HepG2 (cell line): ENCODE data around the gene FAM131A. TPM values are rescaled to one million over a fixed set of nuclear protein-coding genes. Genes with fewer than 3 reads are reported as not detected.

ENCODE experiments used
- CAMTA2 ChIP-seq: sonication (generic); formaldehyde crosslinking; IDR thresholded peaks from 2 replicates; pipeline ENCODE4 v1.4.0; 2020; ENCODE audit warnings: mild to moderate bottlenecking, missing genetic modification reagents, borderline replicate concordance
- CERS6 ChIP-seq: sonication (generic); formaldehyde crosslinking; IDR thresholded peaks from 2 replicates; pipeline ENCODE4 v1.5.0; 2020; ENCODE audit warnings: missing genetic modification reagents
- DR1 ChIP-seq: sonication (generic); formaldehyde crosslinking; IDR thresholded peaks from 2 replicates; pipeline ENCODE4 v1.8.0; 2021; ENCODE audit warnings: mild to moderate bottlenecking, missing genetic modification reagents, inconsistent platforms
- IRX3 ChIP-seq: sonication (generic); formaldehyde crosslinking; IDR thresholded peaks from 2 replicates; pipeline ENCODE4 v1.8.1; 2023; ENCODE audit warnings: mild to moderate bottlenecking, low read depth, missing genetic modification reagents, borderline replicate concordance
- KAT8 ChIP-seq: IDR thresholded peaks from 2 replicates; pipeline ENCODE4 v1.6.1; 2016; ENCODE audit warnings: missing genetic modification reagents, missing compliant biosample characterization
- KLF16 ChIP-seq, 2 experiments: sonication (generic) in 1 of 2; formaldehyde crosslinking in 1 of 2; IDR thresholded peaks; 2 replicates each; pipeline versions ENCODE4 v1.6.1 to v1.8.0; 2016 to 2023; ENCODE audit warnings: missing genetic modification reagents in 2 of 2, missing compliant biosample characterization in 1 of 2
- MAX ChIP-seq: IDR thresholded peaks from 2 replicates; pipeline ENCODE4 v1.6.1; 2012; ENCODE audit warnings: inconsistent platforms
- MIXL1 ChIP-seq: IDR thresholded peaks from 2 replicates; pipeline ENCODE4 v1.6.1; 2016
- NFKB2 ChIP-seq: sonication (generic); formaldehyde crosslinking; IDR thresholded peaks from 2 replicates; pipeline ENCODE4 v1.4.0; 2020; ENCODE audit warnings: missing genetic modification reagents, borderline replicate concordance
- PAX8 ChIP-seq: sonication (generic); formaldehyde crosslinking; IDR thresholded peaks from 2 replicates; pipeline ENCODE4 v1.8.0; 2022; ENCODE audit warnings: mild to moderate bottlenecking, missing genetic modification reagents, borderline replicate concordance
- SMC3 ChIP-seq: IDR thresholded peaks from 2 replicates; pipeline ENCODE4 v1.6.1; 2011; ENCODE audit warnings: low read length, improper control_type of control experiment
- SMYD3 ChIP-seq: sonication (generic); formaldehyde crosslinking; IDR thresholded peaks from 2 replicates; pipeline ENCODE4 v1.8.1; 2023; ENCODE audit warnings: mild to moderate bottlenecking, missing genetic modification reagents
- SOX13 ChIP-seq, 3 experiments: fragments of 450-650 bp in 1 of 3; sonication (generic) in 1 of 3; formaldehyde crosslinking in 1 of 3; IDR thresholded peaks in 2 of 3; conservative IDR thresholded peaks in 1 of 3; 2 replicates each; pipeline versions ENCODE4 v1.5.0 to v1.6.1; 2016 to 2020; ENCODE audit warnings: antibody characterized with exemption in 1 of 3, mild to moderate bottlenecking in 1 of 3, missing compliant biosample characterization in 1 of 3, missing genetic modification reagents in 1 of 3, moderate library complexity in 1 of 3
- TAF15 ChIP-seq: fragments of 200-400 bp; formaldehyde crosslinking; IDR thresholded peaks from one replicate; pipeline ENCODE4 v1.6.1; 2018; ENCODE audit warnings: mild to moderate bottlenecking, low read depth, low read length; ENCODE audit not compliant: poor library complexity, severe bottlenecking
- TEAD3 ChIP-seq: optimal IDR thresholded peaks from 2 replicates; pipeline ENCODE3; 2016; ENCODE audit warnings: borderline replicate concordance
- ZFY ChIP-seq: sonication (generic); formaldehyde crosslinking; IDR thresholded peaks from 2 replicates; pipeline ENCODE4 v1.4.0; 2020; ENCODE audit warnings: missing genetic modification reagents
- ZMAT3 ChIP-seq: sonication (generic); formaldehyde crosslinking; conservative IDR thresholded peaks from 2 replicates; pipeline ENCODE4 v1.7.0; 2021; ENCODE audit warnings: missing genetic modification reagents
- ZNF225 ChIP-seq: sonication (generic); formaldehyde crosslinking; IDR thresholded peaks from 2 replicates; pipeline ENCODE4 v1.4.0; 2020; ENCODE audit warnings: mild to moderate bottlenecking, missing genetic modification reagents
- ZNF235 ChIP-seq: sonication (generic); formaldehyde crosslinking; IDR thresholded peaks from 2 replicates; pipeline ENCODE4 v1.8.1; 2023; ENCODE audit warnings: mild to moderate bottlenecking, missing genetic modification reagents, borderline replicate concordance
- ZNF256 ChIP-seq: sonication (generic); formaldehyde crosslinking; conservative IDR thresholded peaks from 2 replicates; pipeline ENCODE4 v1.4.0; 2020; ENCODE audit warnings: missing genetic modification reagents
- ZNF430 ChIP-seq: sonication (generic); formaldehyde crosslinking; IDR thresholded peaks from 2 replicates; pipeline ENCODE4 v1.9.0; 2021; ENCODE audit warnings: mild to moderate bottlenecking, missing genetic modification reagents
- ZNF557 ChIP-seq: sonication (generic); formaldehyde crosslinking; IDR thresholded peaks from 2 replicates; pipeline ENCODE4 v1.4.0; 2020; ENCODE audit warnings: missing genetic modification reagents
- ZNF713 ChIP-seq: sonication (generic); formaldehyde crosslinking; IDR thresholded peaks from 2 replicates; pipeline ENCODE4 v1.4.0; 2020; ENCODE audit warnings: mild to moderate bottlenecking, missing genetic modification reagents
- polyA plus RNA-seq, 8 experiments: library from polyadenylated mRNA; depleted of rRNA in 3 of 8; stranded (reverse) in 7 of 8; unstranded in 1 of 8; fragments of >200 nt; fragmentation: Illumina TruSeq in 4 of 8; extraction: Trizol in 4 of 8; gene quantifications; 2 replicates each; pipeline versions ENCODE4 v1.2.1 to v1.2.3, GENCODE V29; 2011 to 2016; ENCODE audit warnings: low read depth in 4 of 8, missing spikeins in 1 of 8, mixed read lengths in 1 of 8; ENCODE audit not compliant: insufficient read depth in 1 of 8
- total RNA-seq, 5 experiments: library from RNA; depleted of rRNA; stranded (reverse); fragments of >200 nt; fragmentation: Illumina TruSeq; extraction: Trizol; gene quantifications; 2 replicates each; pipeline ENCODE4 v1.2.3, GENCODE V29; 2016; ENCODE audit warnings: low read depth in 1 of 5
- TF ChIP-seq, protein P1 (sequence below): IDR thresholded peaks from 2 replicates; pipeline ENCODE4 v1.6.1; 2016; ENCODE audit warnings: mild to moderate bottlenecking
- TF ChIP-seq, protein P2 (sequence below): IDR thresholded peaks from 2 replicates; pipeline ENCODE4 v1.6.1; 2016; ENCODE audit warnings: missing genetic modification reagents, missing compliant biosample characterization

FAM131A gene
- total and polyA plus RNA-seq, 2 of the 13 experiments (the other 11 are each of a cell fraction or from before 2014, with no cell fraction given): 9.2 to 9.3 TPM

- TF ChIP-seq ZMAT3 (CRISPR knock-in tag) (peak; percentile 38; the same call in 1 of the 2 replicates), CAMTA2 (0 out of 2 replicates have a peak, but pooled peaks have one; percentile 48), DR1 (CRISPR knock-in tag) (peak; percentile 52; the same call in 1 of the 2 replicates), ZNF256 (no peak), ZNF713 (CRISPR knock-in tag) (no peak), TEAD3 (CRISPR knock-in tag) (peak; percentile 16), CERS6 (CRISPR knock-in tag) (no peak), ZNF557 (CRISPR knock-in tag) (no peak), SOX13 (IDR thresholded peaks at IDR 0.05) (no peak), SOX13 (CRISPR knock-in tag; conservative IDR thresholded peaks at IDR 0.05 in 1 of 2, IDR thresholded peaks at IDR 0.05 in 1 of 2) (no peak), MAX (no peak; the same call in 1 of the 2 replicates), ZFY (CRISPR knock-in tag) (peak; percentile 77), PAX8 (CRISPR knock-in tag) (no peak), NFKB2 (CRISPR knock-in tag) (peak; percentile 63; the same call in 1 of the 2 replicates), SMYD3 (CRISPR knock-in tag) (no peak), TAF15 (no peak), ZNF235 (CRISPR knock-in tag) (0 out of 2 replicates have a peak, but pooled peaks have one; percentile 20), IRX3 (CRISPR knock-in tag) (peak; percentile 79), ZNF430 (CRISPR knock-in tag) (peak; percentile 75; the same call in 1 of the 2 replicates), KAT8 (CRISPR knock-in tag) (peak; percentile 25; the same call in 1 of the 2 replicates), MIXL1 (CRISPR knock-in tag) (no peak), KLF16 (CRISPR knock-in tag; IDR thresholded peaks at IDR 0.05) (no peak), SMC3 (no peak), ZNF225 (CRISPR knock-in tag) (0 out of 2 replicates have a peak, but pooled peaks have one; percentile 43)
- TF ChIP-seq, protein P1, sequence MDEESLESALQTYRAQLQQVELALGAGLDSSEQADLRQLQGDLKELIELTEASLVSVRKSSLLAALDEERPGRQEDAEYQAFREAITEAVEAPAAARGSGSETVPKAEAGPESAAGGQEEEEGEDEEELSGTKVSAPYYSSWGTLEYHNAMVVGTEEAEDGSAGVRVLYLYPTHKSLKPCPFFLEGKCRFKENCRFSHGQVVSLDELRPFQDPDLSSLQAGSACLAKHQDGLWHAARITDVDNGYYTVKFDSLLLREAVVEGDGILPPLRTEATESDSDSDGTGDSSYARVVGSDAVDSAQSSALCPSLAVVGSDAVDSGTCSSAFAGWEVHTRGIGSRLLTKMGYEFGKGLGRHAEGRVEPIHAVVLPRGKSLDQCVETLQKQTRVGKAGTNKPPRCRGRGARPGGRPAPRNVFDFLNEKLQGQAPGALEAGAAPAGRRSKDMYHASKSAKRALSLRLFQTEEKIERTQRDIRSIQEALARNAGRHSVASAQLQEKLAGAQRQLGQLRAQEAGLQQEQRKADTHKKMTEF: peak; percentile 61; the same call in 1 of the 2 replicates
- TF ChIP-seq, protein P2, sequence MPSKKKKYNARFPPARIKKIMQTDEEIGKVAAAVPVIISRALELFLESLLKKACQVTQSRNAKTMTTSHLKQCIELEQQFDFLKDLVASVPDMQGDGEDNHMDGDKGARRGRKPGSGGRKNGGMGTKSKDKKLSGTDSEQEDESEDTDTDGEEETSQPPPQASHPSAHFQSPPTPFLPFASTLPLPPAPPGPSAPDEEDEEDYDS (CRISPR knock-in tag): no peak
Observed at GRCh38 chr3:184314700-184315542, 22.5 kb upstream of the FAM131A start (continued).
